Activated T-helper 17 cell treated with anti-CD3 and anti-CD28 coated beads, Interleukin-2, amount 50 U/mL, for 72 hours (primary cell): Measurements from ENCODE around the gene DCDC1. TPM values are rescaled to one million over a fixed set of nuclear protein-coding genes. Genes with fewer than 3 reads are reported as not detected.

Experiments
- ATAC-seq: fragments of 150-1000 bp; cut with Tn5 transposase; replicated peaks from 2 replicates; pipeline ENCODE4 v1.10.0; 2021; ENCODE audit warnings: mild to moderate bottlenecking, moderate library complexity
- H3K27ac Mint-ChIP-seq: one replicate; pipeline ENCODE4 v1.8.0; 2022; ENCODE audit warnings: mixed read lengths
- H3K27me3 Mint-ChIP-seq: one replicate; pipeline ENCODE4 v1.8.0; 2022; ENCODE audit warnings: mixed read lengths
- H3K36me3 Mint-ChIP-seq: one replicate; pipeline ENCODE4 v1.8.0; 2022; ENCODE audit warnings: low read depth, mild to moderate bottlenecking, mixed read lengths
- H3K4me1 Mint-ChIP-seq: one replicate; pipeline ENCODE4 v1.8.0; 2022; ENCODE audit warnings: mixed read lengths
- H3K4me3 Mint-ChIP-seq: one replicate; pipeline ENCODE4 v1.8.0; 2022; ENCODE audit warnings: mild to moderate bottlenecking, mixed read lengths
- H3K9me3 Mint-ChIP-seq: one replicate; pipeline ENCODE4 v1.8.0; 2022; ENCODE audit warnings: mixed read lengths
- total RNA-seq, 2 donors: library from RNA; stranded (reverse); gene quantifications; one replicate each; pipeline ENCODE4 v1.2.3, GENCODE V29; 2022

DCDC1 gene
- total RNA-seq, 2 donors from 2014 or later = 0.11 to 0.26 TPM

GRCh38 chr11:31118566-31118965, 251.0 kb downstream of the DCDC1 start:
- no peak for ATAC-seq
- H3K4me1 Mint-ChIP-seq = no peaks in the 10 kb centered on the region
- no peaks in the 10 kb centered on the region for H3K36me3 Mint-ChIP-seq
- no peaks in the 10 kb centered on the region for H3K9me3 Mint-ChIP-seq
- peaks cover 4% of the 10 kb centered on the region for H3K27me3 Mint-ChIP-seq
- no peak overlapping the region for H3K27ac Mint-ChIP-seq
- no peak overlapping the region for H3K4me3 Mint-ChIP-seq

- Mint-ChIP-seq H3K4me3 (no peak overlapping the region), H3K9me3 (no peaks in the 10 kb centered on the region), H3K27ac (no peak overlapping the region), H3K4me1 (no peaks in the 10 kb centered on the region), H3K36me3 (no peaks in the 10 kb centered on the region), H3K27me3 (peaks cover 4% of the 10 kb centered on the region)
- ATAC-seq = no peak
Measured at GRCh38 chr11:31117038-31117437, 252.5 kb downstream of the DCDC1 start.

- no peaks in the 10 kb centered on the region for H3K4me1 Mint-ChIP-seq
- no peak for ATAC-seq
- peaks cover 3% of the 10 kb centered on the region for H3K27me3 Mint-ChIP-seq
- H3K36me3 Mint-ChIP-seq = no peaks in the 10 kb centered on the region
- H3K9me3 Mint-ChIP-seq = no peaks in the 10 kb centered on the region
- H3K4me3 Mint-ChIP-seq = no peak overlapping the region
- H3K27ac Mint-ChIP-seq = no peak overlapping the region
Measured at GRCh38 chr11:31114442-31114841, 255.1 kb downstream of the DCDC1 start.

- ATAC-seq = no peak
- Mint-ChIP-seq H3K27me3 (peaks cover 3% of the 10 kb centered on the region), H3K36me3 (no peaks in the 10 kb centered on the region), H3K27ac (no peak overlapping the region), H3K4me1 (no peaks in the 10 kb centered on the region), H3K4me3 (no peak overlapping the region), H3K9me3 (no peaks in the 10 kb centered on the region)
Measured at GRCh38 chr11:31110830-31111229, 258.7 kb downstream of the DCDC1 start.

- H3K4me3 Mint-ChIP-seq = no peak overlapping the region
- no peaks in the 10 kb centered on the region for H3K4me1 Mint-ChIP-seq
- H3K9me3 Mint-ChIP-seq = no peaks in the 10 kb centered on the region
- H3K27ac Mint-ChIP-seq = no peak overlapping the region
- no peaks in the 10 kb centered on the region for H3K36me3 Mint-ChIP-seq
- H3K27me3 Mint-ChIP-seq = peaks cover 3% of the 10 kb centered on the region
- no peak for ATAC-seq
Measured at GRCh38 chr11:31109446-31109845, 260.1 kb downstream of the DCDC1 start.

GRCh38 chr11:31107649-31108048, 261.9 kb downstream of the DCDC1 start:
- Mint-ChIP-seq H3K4me3 (no peak overlapping the region), H3K36me3 (no peaks in the 10 kb centered on the region), H3K4me1 (no peaks in the 10 kb centered on the region), H3K27ac (peak overlapping the region; percentile 11), H3K9me3 (no peaks in the 10 kb centered on the region), H3K27me3 (peaks cover 3% of the 10 kb centered on the region)
- no peak for ATAC-seq

- no peak overlapping the region for H3K27ac Mint-ChIP-seq
- peak; percentile 59 for ATAC-seq
- H3K27me3 Mint-ChIP-seq = peaks cover 3% of the 10 kb centered on the region
- no peaks in the 10 kb centered on the region for H3K9me3 Mint-ChIP-seq
- no peaks in the 10 kb centered on the region for H3K36me3 Mint-ChIP-seq
- H3K4me1 Mint-ChIP-seq = no peaks in the 10 kb centered on the region
- H3K4me3 Mint-ChIP-seq = no peak overlapping the region
Measured at GRCh38 chr11:31106968-31107576, 262.5 kb downstream of the DCDC1 start.

GRCh38 chr11:31106326-31106725, 263.2 kb downstream of the DCDC1 start:
- no peak overlapping the region for H3K27ac Mint-ChIP-seq
- no peak for ATAC-seq
- no peaks in the 10 kb centered on the region for H3K4me1 Mint-ChIP-seq
- H3K9me3 Mint-ChIP-seq = no peaks in the 10 kb centered on the region
- H3K27me3 Mint-ChIP-seq = peaks cover 3% of the 10 kb centered on the region
- H3K4me3 Mint-ChIP-seq = no peak overlapping the region
- H3K36me3 Mint-ChIP-seq = no peaks in the 10 kb centered on the region

GRCh38 chr11:31102875-31103274, 266.7 kb downstream of the DCDC1 start:
- H3K36me3 Mint-ChIP-seq = no peaks in the 10 kb centered on the region
- H3K27me3 Mint-ChIP-seq = peaks cover 3% of the 10 kb centered on the region
- H3K4me3 Mint-ChIP-seq = no peak overlapping the region
- H3K4me1 Mint-ChIP-seq = no peaks in the 10 kb centered on the region
- no peak overlapping the region for H3K27ac Mint-ChIP-seq
- H3K9me3 Mint-ChIP-seq = no peaks in the 10 kb centered on the region
- no peak for ATAC-seq

- Mint-ChIP-seq H3K27me3 (peaks cover 3% of the 10 kb centered on the region), H3K27ac (no peak overlapping the region), H3K4me1 (no peaks in the 10 kb centered on the region), H3K36me3 (no peaks in the 10 kb centered on the region), H3K9me3 (no peaks in the 10 kb centered on the region), H3K4me3 (no peak overlapping the region)
- no peak for ATAC-seq
Measured at GRCh38 chr11:31102316-31102715, 267.2 kb downstream of the DCDC1 start.

- H3K27ac Mint-ChIP-seq = no peak overlapping the region
- no peak overlapping the region for H3K4me3 Mint-ChIP-seq
- H3K4me1 Mint-ChIP-seq = no peaks in the 10 kb centered on the region
- ATAC-seq = peak; percentile 29
- no peaks in the 10 kb centered on the region for H3K9me3 Mint-ChIP-seq
- H3K36me3 Mint-ChIP-seq = no peaks in the 10 kb centered on the region
- H3K27me3 Mint-ChIP-seq = peaks cover 3% of the 10 kb centered on the region
Measured at GRCh38 chr11:31096191-31096805, 273.2 kb downstream of the DCDC1 start.

GRCh38 chr11:31092638-31093037, 276.9 kb downstream of the DCDC1 start:
- no peaks in the 10 kb centered on the region for H3K4me1 Mint-ChIP-seq
- no peak overlapping the region for H3K27ac Mint-ChIP-seq
- no peak overlapping the region for H3K4me3 Mint-ChIP-seq
- no peaks in the 10 kb centered on the region for H3K27me3 Mint-ChIP-seq
- no peak for ATAC-seq
- H3K36me3 Mint-ChIP-seq = no peaks in the 10 kb centered on the region
- H3K9me3 Mint-ChIP-seq = peaks cover 18% of the 10 kb centered on the region

- no peaks in the 10 kb centered on the region for H3K4me1 Mint-ChIP-seq
- no peak for ATAC-seq
- H3K36me3 Mint-ChIP-seq = no peaks in the 10 kb centered on the region
- no peaks in the 10 kb centered on the region for H3K27me3 Mint-ChIP-seq
- no peak overlapping the region for H3K27ac Mint-ChIP-seq
- peaks cover 18% of the 10 kb centered on the region for H3K9me3 Mint-ChIP-seq
- H3K4me3 Mint-ChIP-seq = no peak overlapping the region
Measured at GRCh38 chr11:31089117-31089516, 280.4 kb downstream of the DCDC1 start.

GRCh38 chr11:31069447-31070205, 299.9 kb downstream of the DCDC1 start:
- ATAC-seq = no peak
- no peaks in the 10 kb centered on the region for H3K4me1 Mint-ChIP-seq
- no peak overlapping the region for H3K27ac Mint-ChIP-seq
- no peak overlapping the region for H3K4me3 Mint-ChIP-seq
- H3K27me3 Mint-ChIP-seq = no peaks in the 10 kb centered on the region
- H3K36me3 Mint-ChIP-seq = no peaks in the 10 kb centered on the region
- no peaks in the 10 kb centered on the region for H3K9me3 Mint-ChIP-seq

- Mint-ChIP-seq H3K4me1 (no peaks in the 10 kb centered on the region), H3K27ac (no peak overlapping the region), H3K27me3 (no peaks in the 10 kb centered on the region), H3K4me3 (no peak overlapping the region), H3K9me3 (no peaks in the 10 kb centered on the region), H3K36me3 (no peaks in the 10 kb centered on the region)
- ATAC-seq = no peak
Measured at GRCh38 chr11:31060880-31061279, 308.7 kb downstream of the DCDC1 start.
